GM12873 (cell line): Measurements from ENCODE around the gene KCP.

Source experiments
- CTCF ChIP-seq: IDR thresholded peaks from 2 replicates; pipeline ENCODE4 v1.5.1; 2012; ENCODE audit warnings: low read depth, mild to moderate bottlenecking, moderate library complexity, low read length, control low read depth; ENCODE audit not compliant: insufficient read depth; ENCODE audit errors: missing control alignments

KCP gene

DNA sequence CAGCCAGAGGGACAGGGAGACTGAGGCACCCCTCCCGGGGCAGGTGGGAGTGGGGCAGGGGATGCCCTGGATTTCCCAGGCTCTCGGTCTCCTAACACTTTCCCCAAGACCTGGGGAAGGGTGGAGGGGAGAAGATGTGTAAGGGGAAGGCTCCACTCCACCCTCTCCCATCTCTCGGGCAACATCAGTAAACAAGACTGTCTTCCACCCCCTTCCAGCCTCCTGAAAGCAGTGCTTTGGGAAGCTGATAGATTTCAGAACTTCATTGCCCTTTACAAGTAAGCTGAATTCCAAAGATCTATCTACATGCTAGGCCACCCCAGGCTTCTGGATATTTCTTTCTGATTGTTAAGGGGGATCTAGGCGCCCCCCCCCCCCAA, 76.6 kb downstream of the KCP start:
- no peak for TF ChIP-seq CTCF

- no peak for TF ChIP-seq CTCF
These were observed 77.2 kb downstream of the KCP start for GRCh38 chr7:128833148-128833945.

DNA sequence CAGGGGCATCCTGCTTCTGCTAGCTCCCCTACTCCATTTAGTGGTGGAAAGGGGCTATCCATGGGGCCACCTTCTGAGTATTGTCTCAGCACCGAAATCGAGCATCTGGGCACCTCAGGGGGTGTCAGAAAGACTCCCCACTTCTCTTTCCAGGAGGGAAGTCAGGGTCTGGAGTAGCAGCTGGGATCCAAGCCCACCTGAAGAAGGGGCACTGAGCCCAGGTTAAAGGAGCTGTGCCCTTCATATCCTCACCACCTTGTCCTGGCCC, 77.7 kb downstream of the KCP start:
- no peak for TF ChIP-seq CTCF

- TF ChIP-seq CTCF = no peak
These were observed 78.3 kb downstream of the KCP start for GRCh38 chr7:128831994-128832879.

- TF ChIP-seq CTCF = no peak
These were observed 79.1 kb downstream of the KCP start for GRCh38 chr7:128831178-128831993.

- TF ChIP-seq CTCF = no peak
These were observed 80.0 kb downstream of the KCP start, which contains the start of gene FLNC for GRCh38 chr7:128830231-128831177. FLNC (plus strand) TSS chr7:128830406; CDS start chr7:128830638, 232 bp downstream.
